SH-SY5Y (cell line): ENCODE measurements around the gene PTPN14.

Experiments
- GATA2 ChIP-seq: IDR thresholded peaks from 2 replicates; pipeline ENCODE4 v1.6.1; 2011; ENCODE audit warnings: mild to moderate bottlenecking, low read depth, low read length
- GATA3 ChIP-seq: IDR thresholded peaks from 2 replicates; pipeline ENCODE4 v1.6.1; 2011; ENCODE audit warnings: low read depth, mild to moderate bottlenecking, low read length, moderate library complexity

- TF ChIP-seq GATA2, result no peak
- no peak for TF ChIP-seq GATA3
Observed at GRCh38 chr1:214537219-214537618, 14.2 kb downstream of the PTPN14 start.
